SK-N-SH (cell line): ENCODE results near the gene NLGN1. TPM values are rescaled to one million over a fixed set of nuclear protein-coding genes. Genes with fewer than 3 reads are reported as not detected.

Source experiments
- CTCF ChIA-PET: fragments of 300-600, 350-600 bp; formaldehyde crosslinking; extraction: SDS; loops from one replicate; lab custom pipeline; 2021; lab: Yijun Ruan, JAX
- POLR2A ChIA-PET: fragments of 350-600 bp; sonication (Branson Sonifier 250); formaldehyde crosslinking; extraction: SDS; loops from one replicate; lab custom pipeline; 2020; ENCODE audit warnings: antibody characterized with exemption, inconsistent platforms; lab: Yijun Ruan, JAX
- DNase-seq: peaks from one replicate; pipeline ENCODE4 v3.0.0; 2012
- H2AFZ ChIP-seq: fragments of 200-600 bp; sonication (generic); 2 replicates; pipeline ENCODE4 v1.8.1; 2016; ENCODE audit warnings: antibody characterized with exemption, mild to moderate bottlenecking, low read depth
- H3F3A ChIP-seq: fragments of 200-600 bp; sonication (generic); replicated peaks from 2 replicates; pipeline ENCODE3; 2016; ENCODE audit warnings: antibody characterized with exemption, mild to moderate bottlenecking; ENCODE audit not compliant: insufficient read depth
- H3K27ac ChIP-seq, 2 experiments: fragments of 200-500 bp in 1 of 2; fragments of 200-600 bp in 1 of 2; sonication (Bioruptor generic) in 1 of 2; sonication (generic), shearing (Covaris generic) in 1 of 2; 2 replicates each; pipeline versions ENCODE4 v1.5.1 to v1.6.1; 2014 to 2016; ENCODE audit warnings: low read depth in 2 of 2, inconsistent platforms in 1 of 2, low read length in 1 of 2, mild to moderate bottlenecking in 1 of 2, mixed read lengths in 1 of 2
- H3K27me3 ChIP-seq: fragments of 200-600 bp; sonication (generic), shearing (Covaris generic); 2 replicates; pipeline ENCODE4 v1.6.1; 2016; ENCODE audit warnings: mixed run types; ENCODE audit not compliant: insufficient read depth
- H3K36me3 ChIP-seq, 2 experiments: fragments of 200-500 bp in 1 of 2; fragments of 200-600 bp in 1 of 2; sonication (Bioruptor generic) in 1 of 2; sonication (generic) in 1 of 2; replicated peaks in 1 of 2; 2 replicates each; pipeline versions ENCODE3 to v1.5.1; 2014 to 2016; ENCODE audit warnings: low read length in 1 of 2, mild to moderate bottlenecking in 1 of 2; ENCODE audit not compliant: insufficient read depth in 2 of 2, control insufficient read depth in 1 of 2
- H3K4me1 ChIP-seq, 2 experiments: fragments of 200-500 bp in 1 of 2; fragments of 200-600 bp in 1 of 2; sonication (Bioruptor generic) in 1 of 2; sonication (generic), shearing (Covaris generic) in 1 of 2; 2 replicates each; pipeline versions ENCODE4 v1.5.1 to v1.6.1; 2014 to 2016; ENCODE audit warnings: low read depth in 1 of 2, low read length in 1 of 2, mixed run types in 1 of 2; ENCODE audit not compliant: insufficient read depth in 2 of 2, control insufficient read depth in 1 of 2
- H3K4me2 ChIP-seq: fragments of 200-600 bp; sonication (generic), shearing (Covaris generic); 2 replicates; pipeline ENCODE4 v1.6.1; 2017; ENCODE audit warnings: mixed run types
- H3K4me3 ChIP-seq, 2 experiments: fragments of 200-500 bp in 1 of 2; fragments of 200-600 bp in 1 of 2; sonication (Bioruptor generic) in 1 of 2; sonication (generic), shearing (Covaris generic) in 1 of 2; 2 replicates each; pipeline versions ENCODE4 v1.5.1 to v1.8.1; 2014 to 2016; ENCODE audit warnings: low read depth in 2 of 2, inconsistent platforms in 1 of 2, low read length in 1 of 2, mild to moderate bottlenecking in 1 of 2, mixed read lengths in 1 of 2, moderate library complexity in 1 of 2
- H3K79me2 ChIP-seq: fragments of 200-600 bp; sonication (generic); 2 replicates; pipeline ENCODE4 v1.8.1; 2017; ENCODE audit warnings: mild to moderate bottlenecking; ENCODE audit not compliant: insufficient read depth
- H3K9ac ChIP-seq: fragments of 200-600 bp; sonication (generic); 2 replicates; pipeline ENCODE4 v1.6.1; 2017; ENCODE audit warnings: mixed run types
- H3K9me2 ChIP-seq: fragments of 200-600 bp; sonication (generic); 2 replicates; pipeline ENCODE4 v1.6.1; 2017; ENCODE audit warnings: mixed run types
- H3K9me3 ChIP-seq: fragments of 200-600 bp; sonication (generic); 2 replicates; pipeline ENCODE4 v1.6.1; 2017; ENCODE audit warnings: mixed run types, mild to moderate bottlenecking, moderate library complexity
- H4K20me1 ChIP-seq: fragments of 200-600 bp; sonication (generic); 2 replicates; pipeline ENCODE4 v1.6.1; 2017; ENCODE audit warnings: mild to moderate bottlenecking, mixed run types; ENCODE audit not compliant: insufficient read depth
- CHD2 ChIP-seq: fragments of 150-350 bp; IDR thresholded peaks from 2 replicates; pipeline ENCODE4 v1.6.1; 2018; ENCODE audit warnings: low read length; ENCODE audit not compliant: partially characterized antibody
- CTCF ChIP-seq: fragments of 200-600 bp; sonication (generic); IDR thresholded peaks from 2 replicates; pipeline ENCODE4 v1.6.1; 2017; ENCODE audit warnings: antibody characterized with exemption, mild to moderate bottlenecking, moderate library complexity
- ELF1 ChIP-seq: IDR thresholded peaks from 2 replicates; pipeline ENCODE4 v1.4.0; 2012
- EZH2phosphoT487 ChIP-seq: fragments of 200-600 bp; sonication (generic); IDR thresholded peaks from 2 replicates; pipeline ENCODE4 v1.6.1; 2017; ENCODE audit warnings: low read depth, mixed run types, mild to moderate bottlenecking, antibody characterized with exemption, moderate library complexity, borderline replicate concordance
- FOXJ3 ChIP-seq: sonication (generic); formaldehyde crosslinking; IDR thresholded peaks from 2 replicates; pipeline ENCODE4 v1.5.1; 2020; ENCODE audit warnings: mild to moderate bottlenecking, missing genetic modification reagents
- IRF3 ChIP-seq: fragments of 150-350 bp; IDR thresholded peaks from 2 replicates; pipeline ENCODE4 v1.6.1; 2016; ENCODE audit warnings: mild to moderate bottlenecking, low read depth, low read length
- JUND ChIP-seq: IDR thresholded peaks from 2 replicates; pipeline ENCODE4 v1.4.0; 2012
- MEF2A ChIP-seq: IDR thresholded peaks from 2 replicates; pipeline ENCODE4 v1.4.0; 2012; ENCODE audit warnings: low read depth, borderline replicate concordance
- NFIC ChIP-seq: IDR thresholded peaks from 2 replicates; pipeline ENCODE4 v1.4.0; 2012; ENCODE audit warnings: borderline replicate concordance
- PBX3 ChIP-seq: IDR thresholded peaks from 2 replicates; pipeline ENCODE4; 2012
- RFX5 ChIP-seq: IDR thresholded peaks from 2 replicates; pipeline ENCODE4 v1.6.1; 2012; ENCODE audit warnings: mild to moderate bottlenecking, improper control_type of control experiment, low read length
- TAF1 ChIP-seq: IDR thresholded peaks from 2 replicates; pipeline ENCODE4 v1.6.1; 2012; ENCODE audit warnings: low read depth, mild to moderate bottlenecking, low read length, moderate library complexity, borderline replicate concordance
- TCF12 ChIP-seq: IDR thresholded peaks from 2 replicates; pipeline ENCODE4 v1.4.0; 2012
- USF1 ChIP-seq: IDR thresholded peaks from 2 replicates; pipeline ENCODE4 v1.4.0; 2012; ENCODE audit warnings: low read depth, borderline replicate concordance
- USF2 ChIP-seq: fragments of 150-350 bp; IDR thresholded peaks from 2 replicates; pipeline ENCODE4 v1.6.1; 2017; ENCODE audit warnings: antibody characterized with exemption, low read length, low read depth, borderline replicate concordance
- ZBTB33 ChIP-seq: IDR thresholded peaks from 2 replicates; pipeline ENCODE4 v1.4.0; 2012; ENCODE audit warnings: low read depth, borderline replicate concordance
- WGBS: methylation state at CpG from one replicate; pipeline ENCODE4 v1.1.6; 2017; ENCODE audit warnings: low lambda C conversion rate; 5-methylcytosine and 5-hydroxymethylcytosine counted together
- polyA plus RNA-seq, 3 experiments: library from polyadenylated mRNA; depleted of rRNA; stranded (reverse); fragments of >200 nt; gene quantifications; 2 replicates each; pipeline ENCODE4 v1.2.3, GENCODE V29; 2012

The NLGN1 gene
- polyA plus RNA-seq, 1 of the 3 experiments (the other 2 are of a cell fraction) = 1.5 TPM

- CTCF ChIA-PET = no interaction called here
- Histone ChIP-seq H3K9me2 (no peaks in the 10 kb centered on the region), H3K27ac (no peak overlapping the region), H3K4me3 (no peak overlapping the region), H4K20me1 (no peaks in the 10 kb centered on the region), H3K27me3 (no peaks in the 10 kb centered on the region), H3K9me3 (no peaks in the 10 kb centered on the region), H3K4me1 (peaks cover 0 to 14% of the 10 kb centered on the region in 2 experiments; a peak in 2 of 4 replicates), H3K79me2 (no peaks in the 10 kb centered on the region), H2AFZ (no peak overlapping the region), H3K36me3 (no peaks in the 10 kb centered on the region), H3K4me2 (no peak overlapping the region), H3K9ac (no peak overlapping the region), H3F3A (peaks cover 4% of the 10 kb centered on the region)
- no peak for DNase-seq
- no peak for TF ChIP-seq TCF12
- TF ChIP-seq JUND = no peak
- no peak for TF ChIP-seq ZBTB33
- no peak for TF ChIP-seq USF1
- no peak for TF ChIP-seq MEF2A
- POLR2A ChIA-PET = no interaction called here
- 83% methylated on average over 2 of the region's 2 CpGs for WGBS
Measured at GRCh38 chr3:173936316-173936715, 538.8 kb downstream of the NLGN1 start.

GRCh38 chr3:173938159-173938558, 540.6 kb downstream of the NLGN1 start:
- peak overlapping the region in 1 of 2 experiments; percentile 37; a peak in 2 of 4 replicates for H3K27ac ChIP-seq
- no peak overlapping the region for H3K4me2 ChIP-seq
- H3K36me3 ChIP-seq = no peaks in the 10 kb centered on the region
- no peaks in the 10 kb centered on the region for H4K20me1 ChIP-seq
- no peaks in the 10 kb centered on the region for H3K79me2 ChIP-seq
- no peak overlapping the region for H2AFZ ChIP-seq
- no peaks in the 10 kb centered on the region for H3K9me3 ChIP-seq
- H3K9ac ChIP-seq = no peak overlapping the region
- H3K9me2 ChIP-seq = no peaks in the 10 kb centered on the region
- H3K4me1 ChIP-seq = peaks cover 0 to 5% of the 10 kb centered on the region in 2 experiments; a peak in 1 of 4 replicates
- DNase-seq = no peak
- CTCF ChIA-PET = no interaction called here
- POLR2A ChIA-PET = no interaction called here
- whole genome bisulfite sequencing = 72% methylated on average over 4 of the region's 4 CpGs
- no peaks in the 10 kb centered on the region for H3K27me3 ChIP-seq
- no peak overlapping the region for H3K4me3 ChIP-seq
- no peaks in the 10 kb centered on the region for H3F3A ChIP-seq
- TF ChIP-seq CTCF (no peak), EZH2phosphoT487 (no peak), RFX5 (no peak), USF2 (no peak), ZBTB33 (no peak), JUND (no peak), NFIC (no peak), TCF12 (no peak), FOXJ3 (CRISPR knock-in tag) (no peak), TAF1 (no peak), IRF3 (no peak), ELF1 (no peak), USF1 (no peak), CHD2 (no peak), PBX3 (no peak)
